HL-60 (cell line): Measurements from ENCODE around the gene SLC32A1.
A peak's percentile ranks its signal among the peaks of the same experiment; 100 is the strongest.

ENCODE experiments used
- DNase-seq, 2 experiments: peaks; one replicate each; pipeline ENCODE4 v3.0.0-alpha.2; 2010 to 2020; ENCODE audit warnings: low read depth in 1 of 2, low spot score in 1 of 2
- H3K27ac ChIP-seq: fragments of 250-450 bp; sonication (Bioruptor Pico); replicated peaks from 2 replicates; pipeline ENCODE4 v1.5.1; 2020; ENCODE audit warnings: mild to moderate bottlenecking, moderate library complexity
- H3K27me3 ChIP-seq: fragments of 250-450 bp; sonication (Bioruptor Pico); 2 replicates; pipeline ENCODE4 v1.5.1; 2021; ENCODE audit warnings: mild to moderate bottlenecking, moderate library complexity; ENCODE audit not compliant: insufficient read depth, poor library complexity, severe bottlenecking
- H3K4me3 ChIP-seq: replicated peaks from 2 replicates; pipeline ENCODE4 v1.5.1; 2011; ENCODE audit warnings: mild to moderate bottlenecking, control low read depth, low read length; ENCODE audit not compliant: insufficient read depth
- CTCF ChIP-seq: IDR thresholded peaks from one replicate; pipeline ENCODE4 v1.5.1; 2011; ENCODE audit warnings: low read length, control low read depth, inconsistent platforms; ENCODE audit not compliant: insufficient read depth
- GABPA ChIP-seq: IDR thresholded peaks from 2 replicates; pipeline ENCODE4 v1.6.1; 2012; ENCODE audit warnings: low read depth
- POLR2AphosphoS5 ChIP-seq: IDR thresholded peaks from 2 replicates; pipeline ENCODE4 v1.6.1; 2012; ENCODE audit warnings: low read depth
- REST ChIP-seq: IDR thresholded peaks from 2 replicates; pipeline ENCODE4 v1.6.1; 2012; ENCODE audit warnings: low read depth; ENCODE audit not compliant: insufficient replicate concordance
- SPI1 ChIP-seq: IDR thresholded peaks from 2 replicates; pipeline ENCODE4 v1.6.1; 2012; ENCODE audit warnings: low read depth, mild to moderate bottlenecking, borderline replicate concordance

The SLC32A1 gene

GRCh38 chr20:38762174-38762573 lies 37.9 kb downstream of the SLC32A1 start:
- Histone ChIP-seq H3K27ac (no peak overlapping the region), H3K27me3 (no peaks in the 10 kb centered on the region), H3K4me3 (no peak overlapping the region)
- TF ChIP-seq SPI1 (no peak), CTCF (no peak), REST (no peak)
- no peak for DNase-seq

- Histone ChIP-seq H3K27me3 (no peaks in the 10 kb centered on the region), H3K4me3 (no peak overlapping the region), H3K27ac (no peak overlapping the region)
- DNase-seq, result no peak
- TF ChIP-seq CTCF, result no peak
- TF ChIP-seq REST, result no peak
- no peak for TF ChIP-seq SPI1
- no peak for TF ChIP-seq POLR2AphosphoS5
- no peak for TF ChIP-seq GABPA
Measured at GRCh38 chr20:38763616-38764015, 39.3 kb downstream of the SLC32A1 start.

GRCh38 chr20:38764567-38765318 lies 40.5 kb downstream of the SLC32A1 start:
- 0 out of 2 replicates have a peak overlapping the region, but pooled peaks have one; percentile 19 for H3K27ac ChIP-seq

More at GRCh38 chr20:38764567-38765318, 40.5 kb downstream of the SLC32A1 start:
- H3K4me3 ChIP-seq, result no peak overlapping the region
- H3K27me3 ChIP-seq, result no peaks in the 10 kb centered on the region
- peak in 1 of 2 experiments; percentile 69 for DNase-seq
- TF ChIP-seq POLR2AphosphoS5 (no peak), CTCF (no peak), REST (no peak), GABPA (no peak), SPI1 (no peak)
